Right renal cortex interstitium (tissue), 3 donors: Measurements from ENCODE around the gene DPH2. TPM values are rescaled to one million over a fixed set of nuclear protein-coding genes. Genes with fewer than 3 reads are reported as not detected.

Experiments used
- DNase-seq, 3 donors: peaks; one replicate each; pipeline ENCODE4 v3.0.0-alpha.2; 2013; ENCODE audit warnings: low read depth in 3 of 3, low spot score in 2 of 3
- polyA plus RNA-seq, 3 donors: library from polyadenylated mRNA; unstranded; fragments of 120-200 nt; gene quantifications; one replicate each; pipeline ENCODE4 v1.2.1, GENCODE V29; 2013; ENCODE audit not compliant: insufficient read length in 3 of 3

The DPH2 gene
- polyA plus RNA-seq, 3 donors, result 21.5 to 22.3 (median 21.9) TPM

GRCh38 chr1:43962324-43962723 lies 7.5 kb upstream of the DPH2 start:
- no peak for DNase-seq

GRCh38 chr1:43963006-43963405 lies 6.8 kb upstream of the DPH2 start:
- no peak for DNase-seq

- no peak for DNase-seq
Measured at GRCh38 chr1:43963890-43964289, 5.9 kb upstream of the DPH2 start.

DNA sequence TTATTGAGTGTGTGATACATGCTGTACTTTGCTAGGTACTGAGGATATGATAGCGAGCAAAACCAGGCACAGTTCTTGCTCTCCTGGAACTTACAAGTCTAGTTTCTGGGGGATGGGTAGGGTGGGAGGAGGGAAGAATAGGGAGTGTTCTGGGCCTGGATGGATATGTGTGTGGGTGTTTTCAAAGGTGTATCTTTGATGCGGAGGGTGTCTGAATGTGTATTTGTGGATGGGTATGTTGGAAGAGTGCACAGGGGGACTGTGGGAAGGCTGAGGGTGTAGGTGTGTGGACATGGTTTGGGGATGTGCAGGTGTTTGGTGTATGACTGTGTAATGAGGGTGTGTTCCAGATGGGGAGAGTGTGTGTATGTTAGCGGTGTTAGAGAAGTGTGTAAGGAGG lies 4.5 kb upstream of the DPH2 start:
- no peak for DNase-seq

GRCh38 chr1:43968348-43968948 lies 1.4 kb upstream of the DPH2 start:
- no peak for DNase-seq

GRCh38 chr1:43969416-43969745 lies 429 bp upstream of the DPH2 start:
- no peak for DNase-seq

- DNase-seq, result no peak
Measured at GRCh38 chr1:43970502-43970901, 692 bp downstream of the DPH2 start.

DNA sequence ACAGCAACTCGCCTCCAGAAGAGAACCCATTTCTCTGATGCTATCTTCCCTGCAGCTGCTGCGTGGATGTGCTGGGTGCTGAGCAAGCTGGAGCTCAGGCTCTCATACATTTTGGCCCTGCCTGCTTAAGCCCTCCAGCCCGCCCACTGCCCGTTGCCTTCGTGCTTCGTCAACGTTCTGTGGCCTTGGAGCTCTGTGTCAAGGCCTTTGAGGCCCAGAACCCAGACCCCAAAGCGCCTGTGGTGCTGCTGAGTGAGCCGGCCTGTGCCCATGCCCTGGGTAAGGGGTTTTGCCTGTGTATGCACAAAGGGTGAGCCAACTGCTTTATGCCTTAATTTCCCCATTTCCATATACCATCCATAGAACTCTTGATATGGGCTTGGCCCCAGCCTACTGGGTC lies 1.1 kb downstream of the DPH2 start:
- no peak for DNase-seq

DNA sequence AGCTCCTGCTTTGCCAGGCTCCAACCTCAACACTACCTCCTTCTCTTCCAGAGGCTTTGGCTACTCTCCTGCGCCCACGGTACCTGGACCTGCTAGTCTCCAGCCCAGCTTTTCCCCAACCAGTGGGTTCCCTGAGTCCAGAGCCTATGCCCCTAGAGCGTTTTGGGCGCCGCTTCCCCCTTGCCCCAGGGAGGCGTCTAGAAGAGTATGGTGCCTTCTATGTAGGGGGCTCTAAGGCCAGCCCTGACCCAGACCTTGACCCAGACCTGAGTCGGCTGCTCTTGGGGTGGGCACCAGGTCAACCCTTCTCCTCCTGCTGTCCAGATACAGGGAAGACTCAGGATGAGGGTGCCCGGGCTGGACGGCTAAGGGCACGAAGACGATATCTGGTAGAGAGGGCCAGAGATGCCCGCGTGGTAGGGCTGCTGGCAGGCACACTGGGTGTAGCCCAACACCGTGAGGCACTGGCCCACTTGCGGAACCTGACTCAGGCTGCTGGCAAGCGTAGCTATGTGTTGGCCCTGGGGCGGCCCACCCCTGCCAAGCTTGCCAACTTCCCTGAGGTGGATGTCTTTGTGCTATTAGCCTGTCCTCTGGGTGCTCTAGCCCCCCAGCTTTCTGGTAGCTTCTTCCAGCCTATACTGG lies 1.6 kb downstream of the DPH2 start:
- no peak for DNase-seq

DNA sequence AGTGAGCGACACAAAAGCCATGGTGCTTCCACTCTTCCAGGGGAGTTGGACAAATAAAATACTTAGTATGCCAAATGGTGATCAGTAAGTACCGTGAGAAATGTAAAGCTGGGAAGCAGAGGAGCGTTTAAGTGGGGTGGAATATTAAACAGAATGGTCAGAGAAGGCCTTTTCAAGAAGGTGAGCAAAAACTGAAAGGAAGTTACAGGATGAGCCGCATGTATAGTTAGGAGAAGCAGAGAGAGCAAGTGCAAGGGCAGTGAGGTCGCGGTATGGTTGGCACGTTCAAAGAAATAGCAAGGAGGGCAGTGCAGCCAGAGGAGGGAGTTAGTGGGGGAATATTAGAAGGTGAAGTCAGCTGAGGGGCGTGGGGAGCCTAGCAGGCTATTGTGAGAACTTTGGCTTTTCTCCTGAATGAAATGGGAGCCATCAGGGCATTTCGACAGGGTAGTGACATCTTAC lies 4.2 kb downstream of the DPH2 start:
- DNase-seq, result no peak

- peak in 2 of 3 donors; percentile 75 to 86 for DNase-seq
Measured at GRCh38 chr1:43974443-43975248, 4.8 kb downstream of the DPH2 start, which contains the start of gene ATP6V0B. Gene ATP6V0B (plus strand): TSS chr1:43974960. CDS start chr1:43975041, 81 bp downstream.

GRCh38 chr1:43975249-43975961 lies 5.6 kb downstream of the DPH2 start:
- DNase-seq, result no peak

GRCh38 chr1:43976045-43976444 lies 6.2 kb downstream of the DPH2 start:
- no peak for DNase-seq

DNA sequence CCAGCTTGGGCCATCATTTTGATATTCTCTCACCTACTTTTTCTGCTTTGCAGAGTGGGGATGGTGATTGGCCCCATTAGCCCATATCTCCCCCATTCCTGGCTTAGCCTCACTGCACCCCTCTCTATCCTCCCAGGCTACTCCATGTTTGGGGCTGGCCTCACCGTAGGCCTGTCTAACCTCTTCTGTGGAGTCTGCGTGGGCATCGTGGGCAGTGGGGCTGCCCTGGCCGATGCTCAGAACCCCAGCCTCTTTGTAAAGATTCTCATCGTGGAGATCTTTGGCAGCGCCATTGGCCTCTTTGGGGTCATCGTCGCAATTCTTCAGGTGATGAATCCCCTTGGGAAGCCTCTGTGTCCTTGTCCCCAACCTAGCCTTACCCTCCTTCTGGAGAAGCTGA lies 7.1 kb downstream of the DPH2 start:
- DNase-seq, result no peak

DNA sequence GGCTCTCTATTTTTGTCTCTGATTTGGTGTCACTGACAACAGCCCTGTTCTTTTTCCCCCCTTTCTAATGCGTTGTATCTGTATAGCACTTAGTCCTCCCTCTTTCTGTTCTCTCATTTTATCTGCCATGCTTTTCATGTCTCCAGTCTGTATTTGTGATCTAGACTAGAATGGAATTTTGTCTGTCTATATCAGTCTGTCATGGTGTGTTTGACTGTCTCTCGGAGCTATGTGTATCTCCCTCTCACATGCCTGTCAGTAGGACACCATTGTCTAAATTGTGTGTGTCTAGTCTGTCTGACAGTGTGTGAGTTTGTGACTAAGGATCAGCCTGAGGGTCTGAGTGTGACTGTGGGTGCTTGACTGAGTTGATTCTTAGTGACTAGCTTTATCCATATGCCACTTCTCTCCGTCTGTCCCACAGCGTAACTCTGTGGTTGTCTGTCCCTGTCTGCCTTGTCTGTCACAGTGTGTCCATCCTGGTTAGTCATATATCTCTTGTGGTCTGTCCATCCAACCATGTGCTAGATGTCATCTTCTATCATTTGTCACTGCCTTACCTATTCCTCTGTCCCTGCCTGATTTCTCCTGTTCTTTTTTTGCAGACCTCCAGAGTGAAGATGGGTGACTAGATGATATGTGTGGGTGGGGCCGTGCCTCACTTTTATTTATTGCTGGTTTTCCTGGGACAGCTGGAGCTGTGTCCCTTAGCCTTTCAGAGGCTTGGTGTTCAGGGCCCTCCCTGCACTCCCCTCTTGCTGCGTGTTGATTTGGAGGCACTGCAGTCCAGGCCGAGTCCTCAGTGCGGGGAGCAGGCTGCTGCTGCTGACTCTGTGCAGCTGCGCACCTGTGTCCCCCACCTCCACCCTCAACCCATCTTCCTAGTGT lies 7.8 kb downstream of the DPH2 start:
- DNase-seq, result no peak

- DNase-seq, result no peak
Measured at GRCh38 chr1:43978264-43978550, 8.4 kb downstream of the DPH2 start.

DNA sequence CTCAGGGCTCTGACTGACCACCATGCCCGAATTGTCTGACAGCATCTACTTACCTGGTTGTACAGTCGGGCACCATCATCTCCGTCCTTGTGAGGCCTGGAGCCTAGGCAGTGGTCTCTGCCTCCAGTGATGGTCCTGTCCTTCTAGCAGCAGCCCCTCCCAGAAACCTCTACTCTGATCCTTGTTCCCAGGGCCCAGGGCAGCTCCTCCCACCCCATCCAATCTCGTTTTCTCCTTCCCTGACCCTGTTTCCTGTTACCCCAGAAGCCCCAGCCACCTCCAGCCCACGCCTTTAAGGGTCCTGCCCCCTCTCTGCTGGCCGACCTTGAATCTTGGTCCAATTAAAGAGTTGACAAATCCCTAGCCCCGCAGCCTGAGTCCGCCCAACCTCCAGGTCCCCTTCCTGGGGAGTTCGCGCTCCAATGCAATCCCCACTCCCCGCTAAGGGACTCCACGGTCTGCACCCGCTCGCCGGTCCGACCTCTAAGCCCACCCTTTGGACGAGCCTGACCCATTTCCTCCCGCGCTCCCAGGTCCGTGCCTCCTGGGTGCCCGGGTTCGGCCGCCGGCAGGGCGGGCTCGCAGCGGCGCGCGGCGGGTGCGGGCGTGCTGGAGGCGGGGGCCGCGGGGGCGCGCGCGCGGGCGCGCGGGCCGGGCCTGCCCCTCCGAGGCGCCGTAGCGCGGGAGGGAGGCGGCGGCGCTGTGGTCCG lies 8.9 kb downstream of the DPH2 start, which contains the start of gene B4GALT2:
Gene B4GALT2 (plus strand): TSS at position 660 of the 710 bp plus-strand sequence. CDS start 1,951 bp downstream, outside the sequence.
- no peak for DNase-seq

GRCh38 chr1:43979261-43979527 lies 9.4 kb downstream of the DPH2 start:
- DNase-seq, result no peak

GRCh38 chr1:43979528-43980254 lies 9.9 kb downstream of the DPH2 start:
- DNase-seq, result no peak
